GM10248 (cell line): ENCODE results near the gene RAMP3.

Source experiments
- CTCF ChIA-PET: fragments of 300-600 bp; sonication (Branson Sonifier 250); formaldehyde crosslinking; extraction: SDS; loops from one replicate; lab custom pipeline; 2021; ENCODE audit warnings: antibody characterized with exemption; lab: Yijun Ruan, JAX
- POLR2A ChIA-PET: fragments of 350-650 bp; sonication (Branson Sonifier 250); formaldehyde crosslinking; extraction: SDS; loops from one replicate; lab custom pipeline; 2020; ENCODE audit warnings: antibody characterized with exemption; lab: Yijun Ruan, JAX
- DNase-seq: peaks from one replicate; pipeline ENCODE4 v3.0.0; 2012; ENCODE audit errors: extremely low spot score
- TF ChIP-seq, protein P1 (sequence below): IDR thresholded peaks from 2 replicates; pipeline ENCODE4 v1.5.1; 2012; ENCODE audit warnings: mild to moderate bottlenecking, low read depth; ENCODE audit errors: extremely low read depth, missing control alignments, control extremely low read depth

The RAMP3 gene

DNA sequence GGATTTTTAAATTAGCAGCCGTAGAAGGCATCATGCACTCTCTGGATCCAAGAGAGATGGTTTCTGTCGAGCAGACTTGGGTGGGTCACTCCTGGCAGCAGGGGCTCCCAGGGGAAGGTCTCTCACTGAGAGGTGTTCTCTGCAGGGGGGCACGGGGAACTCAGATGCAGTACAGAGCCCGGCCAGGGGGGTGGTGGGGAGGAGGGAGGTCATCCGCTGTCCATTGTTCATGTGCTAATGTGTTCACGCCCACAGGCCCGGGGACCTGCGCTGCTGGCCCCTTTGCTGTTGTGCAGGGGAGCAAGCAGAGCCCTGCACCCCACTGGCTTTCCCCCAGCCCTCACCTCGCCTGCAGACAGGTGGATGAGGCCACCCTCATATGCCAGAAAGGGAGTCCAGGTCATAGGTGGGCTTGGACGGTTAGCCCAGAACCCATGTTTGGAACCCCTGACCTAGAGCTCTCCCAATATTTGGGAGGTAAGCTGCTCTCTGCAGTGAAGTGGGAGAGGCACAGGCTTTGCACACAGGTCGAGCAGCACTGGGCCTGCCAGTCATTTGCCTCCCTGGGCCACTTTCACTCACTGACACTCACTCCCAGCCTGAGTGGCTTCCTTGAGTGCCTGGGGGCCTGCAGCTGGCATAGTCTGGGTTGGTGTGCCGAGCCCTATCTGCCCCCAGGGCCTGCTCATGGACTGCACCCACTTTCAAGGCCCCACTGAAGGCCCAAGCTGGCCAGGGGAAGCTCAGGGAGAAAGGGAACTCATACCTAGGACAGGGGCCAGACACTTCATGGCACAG lies 33.5 kb upstream of the RAMP3 start:
- CTCF ChIA-PET = interaction anchor here (5.4 kb wide), 1 partner anchor 12 kb away, joined by 37 read pairs; no protein-coding TSS in a partner anchor
- DNase-seq = no peak
- POLR2A ChIA-PET = no interaction called here
- TF ChIP-seq, protein P1, sequence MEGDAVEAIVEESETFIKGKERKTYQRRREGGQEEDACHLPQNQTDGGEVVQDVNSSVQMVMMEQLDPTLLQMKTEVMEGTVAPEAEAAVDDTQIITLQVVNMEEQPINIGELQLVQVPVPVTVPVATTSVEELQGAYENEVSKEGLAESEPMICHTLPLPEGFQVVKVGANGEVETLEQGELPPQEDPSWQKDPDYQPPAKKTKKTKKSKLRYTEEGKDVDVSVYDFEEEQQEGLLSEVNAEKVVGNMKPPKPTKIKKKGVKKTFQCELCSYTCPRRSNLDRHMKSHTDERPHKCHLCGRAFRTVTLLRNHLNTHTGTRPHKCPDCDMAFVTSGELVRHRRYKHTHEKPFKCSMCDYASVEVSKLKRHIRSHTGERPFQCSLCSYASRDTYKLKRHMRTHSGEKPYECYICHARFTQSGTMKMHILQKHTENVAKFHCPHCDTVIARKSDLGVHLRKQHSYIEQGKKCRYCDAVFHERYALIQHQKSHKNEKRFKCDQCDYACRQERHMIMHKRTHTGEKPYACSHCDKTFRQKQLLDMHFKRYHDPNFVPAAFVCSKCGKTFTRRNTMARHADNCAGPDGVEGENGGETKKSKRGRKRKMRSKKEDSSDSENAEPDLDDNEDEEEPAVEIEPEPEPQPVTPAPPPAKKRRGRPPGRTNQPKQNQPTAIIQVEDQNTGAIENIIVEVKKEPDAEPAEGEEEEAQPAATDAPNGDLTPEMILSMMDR = no peak

DNA sequence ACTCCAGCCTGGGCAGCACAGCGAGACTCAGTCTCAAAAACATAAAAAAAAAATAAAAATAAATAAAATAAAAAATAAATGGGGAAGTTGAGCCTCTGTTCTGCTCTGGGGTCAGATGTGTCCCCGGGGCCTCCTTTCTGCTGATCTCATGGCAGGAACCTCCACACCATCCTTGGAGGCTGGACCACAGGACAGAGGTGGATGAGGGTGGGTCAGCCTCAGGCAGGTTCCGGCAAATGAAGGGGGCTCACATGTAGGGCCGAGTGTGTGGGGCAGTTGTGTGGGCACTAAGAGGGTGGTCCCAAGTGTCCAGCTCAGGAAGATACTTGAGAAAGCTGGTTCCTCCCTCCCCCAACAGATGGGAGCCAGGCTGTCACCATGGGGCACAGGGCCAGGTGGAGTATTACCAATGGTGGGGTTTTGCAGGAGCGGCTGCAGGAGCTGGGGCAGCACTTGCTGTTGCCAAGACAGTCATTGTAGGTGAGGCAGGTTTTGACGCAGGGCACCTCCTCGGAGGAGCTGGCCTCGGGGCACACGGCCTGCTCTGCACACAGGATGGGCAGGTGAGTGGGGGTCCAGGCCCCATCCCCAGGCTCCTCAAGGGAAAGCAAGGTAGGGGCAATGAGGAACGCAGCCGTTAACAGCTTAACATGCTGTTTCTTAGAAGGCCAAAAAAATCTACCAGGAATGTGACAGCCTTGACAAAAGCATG lies 32.2 kb upstream of the RAMP3 start:
- no peak for DNase-seq
- ChIA-PET POLR2A (no interaction called here), CTCF (interaction anchor here (1.6 to 5.4 kb wide), 2 partner anchors 11 kb away, joined by 3 to 37 read pairs; no protein-coding TSS in a partner anchor)
- TF ChIP-seq, protein P1 = no peak

DNA sequence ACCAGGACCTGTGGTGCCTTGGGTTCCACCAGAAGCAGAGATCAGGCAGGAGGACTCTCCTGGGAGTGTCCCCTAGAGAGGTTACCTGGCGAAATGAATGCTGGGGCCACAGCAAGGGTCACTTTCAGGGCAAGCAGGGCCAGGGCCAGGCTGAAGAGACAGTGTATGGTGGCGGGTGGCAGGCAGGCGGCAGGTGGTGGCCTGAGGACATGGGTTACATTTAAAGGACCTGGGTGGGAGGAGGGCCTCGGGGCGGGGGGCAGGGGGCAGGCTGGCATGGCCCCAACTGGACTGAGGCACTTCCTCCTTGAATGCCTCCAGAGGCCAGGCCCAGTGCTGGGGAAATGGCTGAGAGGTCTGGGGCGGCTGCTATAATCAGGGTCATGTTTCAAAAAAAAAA lies 31.4 kb upstream of the RAMP3 start:
- ChIA-PET POLR2A (no interaction called here), CTCF (interaction anchor here (1.6 to 5.4 kb wide), 2 partner anchors 10 to 12 kb away, joined by 3 to 37 read pairs; no protein-coding TSS in a partner anchor)
- no peak for DNase-seq
- TF ChIP-seq, protein P1 = no peak

DNA sequence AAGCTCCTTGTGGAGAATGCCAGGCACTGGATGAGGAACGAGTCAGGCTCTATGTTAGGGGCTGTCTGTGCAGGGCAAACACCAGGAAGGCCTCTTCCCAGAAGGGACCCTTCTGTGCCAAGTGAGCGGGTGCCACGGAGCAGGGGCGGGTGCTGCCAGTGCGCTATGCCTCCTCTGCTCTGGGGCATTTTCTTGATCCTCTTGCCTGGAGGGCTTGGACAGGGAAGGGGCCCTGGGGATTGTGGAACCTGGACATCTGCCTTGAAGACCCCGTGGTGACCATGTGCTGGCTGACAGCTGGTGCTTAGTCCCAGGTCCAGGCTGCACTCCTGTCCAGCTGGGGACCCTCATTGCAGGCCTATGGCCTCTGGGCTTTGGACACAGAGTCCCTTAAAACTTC lies 30.7 kb upstream of the RAMP3 start:
- CTCF ChIA-PET = interaction anchor here (1.1 to 5.4 kb wide), 3 partner anchors 9 to 10 kb away, joined by 3 to 37 read pairs (median 6); no protein-coding TSS in a partner anchor
- TF ChIP-seq, protein P1 = no peak
- DNase-seq = no peak
- POLR2A ChIA-PET = no interaction called here

DNA sequence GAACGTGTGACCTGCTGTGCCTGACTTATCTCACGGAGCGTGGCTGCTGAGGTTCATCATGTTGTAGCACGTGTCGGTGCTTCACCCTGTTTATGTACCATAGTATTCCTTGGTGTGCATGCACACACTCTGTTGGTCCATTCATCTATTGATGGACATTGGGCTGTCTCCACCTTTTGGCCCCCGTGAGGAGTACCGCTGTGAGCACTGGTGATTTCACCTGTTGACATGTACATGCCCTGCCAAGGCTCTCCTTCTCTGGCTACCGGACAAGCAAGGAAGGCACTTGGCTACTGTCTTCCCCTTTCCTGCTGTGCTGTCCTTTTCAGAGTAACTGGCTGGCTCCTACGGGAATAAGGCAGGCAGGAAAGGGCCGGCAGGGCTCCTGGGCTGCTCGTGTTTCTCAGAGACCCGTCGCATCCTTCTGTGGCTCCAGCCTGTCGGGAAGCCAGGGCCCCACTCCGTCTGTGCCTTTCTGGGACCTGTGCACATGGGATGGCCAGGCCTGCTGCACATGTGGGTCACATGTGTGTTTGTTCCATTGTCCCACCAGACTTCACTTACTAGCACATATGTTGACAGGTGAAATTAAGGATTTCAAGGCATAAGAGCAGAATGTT lies 28.3 kb upstream of the RAMP3 start:
- POLR2A ChIA-PET = no interaction called here
- TF ChIP-seq, protein P1 = no peak
- DNase-seq = no peak
- CTCF ChIA-PET = interaction anchor here (2.4 kb wide), 1 partner anchor 155 kb away, joined by 8 read pairs; no protein-coding TSS in a partner anchor

DNA sequence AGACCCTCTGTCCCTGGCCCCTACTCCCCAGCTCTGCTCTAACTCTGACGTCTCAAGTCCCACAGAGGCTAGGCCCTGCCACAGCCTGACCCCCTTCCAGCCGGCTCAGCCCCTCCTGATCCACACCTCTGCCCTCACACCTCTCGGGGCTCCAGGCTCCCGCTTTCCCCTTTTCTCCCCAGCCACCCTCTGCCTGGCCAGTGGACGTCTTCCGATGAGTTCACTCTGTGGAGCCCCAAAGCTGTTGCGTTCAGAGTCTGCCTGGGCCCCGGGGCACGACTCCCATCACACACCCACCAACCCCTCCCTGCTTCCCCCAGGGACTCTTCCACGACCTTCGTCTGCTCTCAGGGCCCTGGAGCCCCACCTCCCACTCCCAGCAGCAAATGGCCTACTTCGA lies 27.7 kb upstream of the RAMP3 start:
- TF ChIP-seq, protein P1 = no peak
- ChIA-PET CTCF (interaction anchor here (2.4 kb wide), 1 partner anchor 156 kb away, joined by 8 read pairs; no protein-coding TSS in a partner anchor), POLR2A (no interaction called here)
- DNase-seq = no peak
